Posterior cingulate gyrus (tissue), 11 donors: Measurements from ENCODE around the gene ANKRD34A.

Source experiments
- DNase-seq, 10 donors: peaks; one replicate each; pipeline versions ENCODE4 v3.0.0 to v3.0.0-alpha.2; 2020 to 2021; ENCODE audit warnings: mixed read lengths in 3 of 10
- intact Hi-C: fragments of 100-400 bp; cut with DNase I; formaldehyde crosslinking; loops from one replicate; pipeline ENCODE4 v1.15.1; 2023

ANKRD34A gene

GRCh38 chr1:145964328-145965118 is at the start of gene ANKRD34A, which contains the start of gene POLR3GL:
ANKRD34A (minus strand) TSS chr1:145964575; CDS start chr1:145961759, 2,816 bp downstream.
POLR3GL (plus strand) TSS chr1:145964690; CDS start chr1:145974866, 10,176 bp downstream.
- DNase-seq: peak; percentile 89 to 99 (median 94)
- intact Hi-C loops: no loop called here

DNA sequence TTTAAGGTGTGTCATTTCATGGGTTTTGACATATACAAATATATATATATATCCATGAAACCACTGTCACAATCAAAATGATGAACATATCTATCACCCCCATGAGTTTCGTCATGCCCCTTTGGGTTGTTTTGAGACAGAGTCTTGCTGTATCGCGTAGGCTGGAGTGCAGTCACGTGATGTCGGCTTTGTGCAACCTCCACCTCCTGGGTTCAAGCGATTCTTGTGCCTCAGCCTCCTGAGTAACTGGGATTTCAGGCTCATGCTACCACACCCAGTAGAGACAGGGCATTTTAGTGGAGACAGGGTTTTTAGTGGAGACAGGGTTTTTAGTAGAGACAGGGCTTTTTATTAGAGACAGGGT is 49.2 kb upstream of the ANKRD34A start:
- intact Hi-C loops: loop anchor here (1.0 kb wide), 1 partner anchor 36 kb away; no protein-coding TSS in a partner anchor
- no peak for DNase-seq

DNA sequence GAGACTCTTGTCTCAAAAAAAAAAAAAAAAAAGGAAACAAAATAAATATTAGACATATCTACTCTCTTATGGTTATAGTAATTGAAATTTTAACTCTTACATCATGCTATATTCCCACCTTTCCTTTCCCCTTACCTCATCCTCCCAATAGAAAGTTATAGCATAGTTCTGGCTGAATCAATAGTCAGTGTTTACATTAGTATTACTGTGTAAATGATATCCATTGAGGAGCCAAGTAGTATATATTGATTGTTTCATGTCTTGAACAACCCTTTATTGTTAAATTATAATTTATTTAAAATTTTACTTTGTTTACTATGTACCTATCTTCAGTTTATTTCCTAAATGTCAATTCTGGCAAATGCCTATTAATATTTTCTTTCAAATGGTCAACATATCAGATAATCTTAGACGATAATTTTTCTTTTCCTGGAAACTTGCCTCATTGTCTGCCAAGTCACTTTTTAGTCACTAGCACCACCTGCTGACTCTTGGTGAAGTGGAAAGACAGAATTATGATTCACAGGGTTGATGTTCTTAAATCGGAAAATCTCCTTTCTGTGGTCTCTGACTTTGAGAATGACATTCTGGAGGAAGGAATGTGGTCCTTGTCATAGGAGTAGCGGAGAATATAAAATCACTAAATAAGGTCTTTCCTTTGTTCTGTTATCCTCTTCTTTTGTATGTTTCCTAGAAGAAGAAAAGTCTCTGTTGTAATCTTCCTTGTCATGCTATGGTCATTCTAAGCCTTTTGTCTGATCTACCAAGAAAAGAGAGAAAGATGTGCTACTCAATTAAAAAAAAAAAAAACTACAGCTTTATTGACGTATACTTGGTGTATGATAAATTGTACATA is 48.6 kb upstream of the ANKRD34A start:
- peak in 2 of 10 donors; percentile 40 to 51 for DNase-seq
- intact Hi-C loops: loop anchor here (1.0 kb wide), 2 partner anchors 36 to 121 kb away; no protein-coding TSS in a partner anchor

GRCh38 chr1:146010126-146010738 is 45.9 kb upstream of the ANKRD34A start:
- intact Hi-C loops: no loop called here
- DNase-seq: no peak

GRCh38 chr1:146007489-146008133 is 43.2 kb upstream of the ANKRD34A start:
- intact Hi-C loops: loop anchor here (1.0 kb wide), 1 partner anchor 30 kb away; no protein-coding TSS in a partner anchor
- DNase-seq: no peak

GRCh38 chr1:146001709-146002108 is 37.3 kb upstream of the ANKRD34A start:
- intact Hi-C loops: no loop called here
- DNase-seq: no peak

DNA sequence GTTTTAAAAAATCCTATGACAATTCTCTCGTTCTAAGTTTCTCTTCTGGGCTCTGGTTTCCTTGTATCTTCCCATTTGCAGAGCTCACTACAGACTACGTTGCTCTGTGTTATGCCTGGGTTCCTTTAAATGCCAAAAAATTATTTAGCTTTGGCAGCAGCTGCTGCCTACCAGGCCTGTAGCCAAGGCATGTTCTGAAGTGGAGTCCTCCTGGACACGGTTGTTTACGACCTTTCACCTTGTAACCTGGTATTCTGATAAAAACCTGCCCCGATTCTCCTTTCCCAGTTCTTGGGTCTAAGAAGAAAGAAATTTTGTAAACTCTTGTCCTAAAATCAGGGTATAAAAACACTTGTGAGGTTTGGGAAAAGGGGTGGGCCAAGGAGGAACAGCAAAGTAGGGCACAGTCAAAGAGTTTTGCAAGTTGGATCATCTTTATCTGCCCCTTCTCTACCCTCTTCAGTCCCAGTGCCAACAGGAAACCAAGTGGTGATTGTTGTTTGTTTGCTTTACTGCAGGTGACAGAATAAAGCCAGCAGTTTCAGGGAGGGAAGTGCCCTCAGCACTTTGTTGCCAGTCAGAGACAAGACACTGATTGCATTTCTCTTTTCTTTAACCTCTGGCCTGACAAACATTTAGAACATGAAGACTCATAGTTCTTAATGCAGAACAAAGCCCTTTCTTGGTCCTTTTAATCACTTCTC is 35.1 kb upstream of the ANKRD34A start:
- DNase-seq: no peak
- intact Hi-C loops: no loop called here

DNA sequence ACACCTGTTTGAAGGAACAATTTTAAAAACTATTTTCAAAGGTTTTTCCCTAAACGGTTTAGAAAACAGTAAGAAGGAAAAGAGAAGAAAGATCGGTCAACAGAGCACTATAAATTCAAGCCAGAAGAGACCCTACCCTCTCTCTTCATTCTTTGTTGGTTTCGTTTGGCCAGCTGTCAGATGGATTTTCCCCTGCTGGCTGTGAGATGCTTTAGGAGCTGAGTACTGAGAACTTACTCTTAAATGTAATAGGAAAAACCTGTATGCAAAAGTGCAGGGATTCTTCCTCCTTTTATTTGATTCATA is 33.3 kb upstream of the ANKRD34A start:
- intact Hi-C loops: no loop called here
- DNase-seq: no peak

DNA sequence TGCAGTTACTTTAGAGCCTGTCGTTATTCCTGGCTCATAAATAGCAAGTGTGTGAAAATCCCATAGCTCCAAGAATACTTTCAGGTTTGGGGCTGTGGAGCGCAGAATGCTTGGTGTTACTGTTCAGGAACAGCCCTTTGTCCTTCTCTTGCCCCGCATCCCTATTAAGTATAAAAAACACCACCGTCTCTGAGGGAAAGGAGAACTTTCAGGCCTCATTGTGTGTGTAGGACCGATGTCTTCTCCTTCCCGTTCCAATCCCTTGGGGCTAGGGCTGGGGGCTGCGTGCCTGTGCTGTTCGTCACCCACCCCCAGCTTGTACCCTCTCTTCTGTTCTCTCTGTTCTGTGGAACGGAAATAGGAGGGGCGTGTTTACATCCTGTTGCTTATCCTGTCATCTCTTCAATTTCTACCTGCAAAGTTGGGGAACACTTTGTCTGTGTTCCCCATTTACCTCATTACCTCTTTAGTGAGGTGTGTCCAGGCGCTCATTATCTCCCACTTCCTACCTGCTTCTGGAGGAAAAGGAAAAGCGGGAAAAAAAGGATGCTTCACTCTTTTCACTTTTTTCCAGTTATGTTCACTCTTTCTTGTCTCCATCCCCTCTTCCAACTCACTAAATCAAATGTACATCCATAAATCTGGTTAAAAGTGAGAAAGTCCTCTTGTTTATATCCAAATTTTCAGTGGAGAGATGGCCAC is 32.8 kb upstream of the ANKRD34A start:
- peak in 1 of 10 donors; percentile 25 for DNase-seq
- intact Hi-C loops: no loop called here

GRCh38 chr1:145996433-145997015 is 32.1 kb upstream of the ANKRD34A start, which contains the start of gene TXNIP:
TXNIP (minus strand) TSS chr1:145996579; CDS start chr1:145996266, 313 bp downstream.
- DNase-seq: peak; percentile 98 to 100 (median 100)
- intact Hi-C loops: loop anchor here (1.0 kb wide), 1 partner anchor 17 kb away; no protein-coding TSS in a partner anchor

- intact Hi-C loops: loop anchor here (1.0 kb wide), 1 partner anchor 17 kb away; no protein-coding TSS in a partner anchor
These were observed 31.6 kb upstream of the ANKRD34A start for GRCh38 chr1:145995964-145996432.

GRCh38 chr1:145995148-145995881 is 30.9 kb upstream of the ANKRD34A start:
- intact Hi-C loops: no loop called here
- no peak for DNase-seq

More at GRCh38 chr1:145995964-145996432, 31.6 kb upstream of the ANKRD34A start:
- no peak for DNase-seq

DNA sequence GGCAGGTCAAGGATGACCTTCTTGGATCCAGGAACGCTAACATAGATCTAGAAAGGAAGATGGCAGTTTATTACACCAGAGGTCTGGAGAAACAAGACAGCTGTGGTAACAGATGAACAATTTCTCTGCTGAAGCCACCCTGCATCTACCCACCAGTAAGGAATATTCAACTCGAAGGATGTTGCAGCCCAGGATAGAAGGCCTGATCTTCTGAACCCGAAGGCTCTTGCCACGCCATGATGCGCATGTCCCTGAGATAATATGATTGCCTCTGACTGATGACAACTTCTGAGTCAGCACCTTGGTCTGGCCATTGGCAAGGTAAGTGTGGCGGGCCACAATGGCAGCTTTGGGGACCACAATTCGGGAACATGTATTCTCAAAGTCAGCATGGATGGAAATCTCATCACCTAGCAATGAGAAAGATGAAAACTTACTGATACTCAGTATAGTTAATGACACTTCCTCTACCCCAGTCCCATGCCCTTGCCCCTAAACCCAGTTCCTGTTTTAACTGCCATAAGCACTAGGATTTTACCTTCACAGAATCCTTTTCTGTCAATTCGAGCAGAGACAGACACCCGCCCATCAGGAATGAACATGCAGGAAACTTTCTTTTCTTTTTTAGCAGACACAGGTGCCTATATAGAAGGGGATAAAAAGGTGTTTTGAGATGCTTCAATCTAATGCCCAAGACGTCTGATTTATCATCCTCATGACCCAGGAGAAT is 30.2 kb upstream of the ANKRD34A start:
- DNase-seq: no peak
- intact Hi-C loops: no loop called here

DNA sequence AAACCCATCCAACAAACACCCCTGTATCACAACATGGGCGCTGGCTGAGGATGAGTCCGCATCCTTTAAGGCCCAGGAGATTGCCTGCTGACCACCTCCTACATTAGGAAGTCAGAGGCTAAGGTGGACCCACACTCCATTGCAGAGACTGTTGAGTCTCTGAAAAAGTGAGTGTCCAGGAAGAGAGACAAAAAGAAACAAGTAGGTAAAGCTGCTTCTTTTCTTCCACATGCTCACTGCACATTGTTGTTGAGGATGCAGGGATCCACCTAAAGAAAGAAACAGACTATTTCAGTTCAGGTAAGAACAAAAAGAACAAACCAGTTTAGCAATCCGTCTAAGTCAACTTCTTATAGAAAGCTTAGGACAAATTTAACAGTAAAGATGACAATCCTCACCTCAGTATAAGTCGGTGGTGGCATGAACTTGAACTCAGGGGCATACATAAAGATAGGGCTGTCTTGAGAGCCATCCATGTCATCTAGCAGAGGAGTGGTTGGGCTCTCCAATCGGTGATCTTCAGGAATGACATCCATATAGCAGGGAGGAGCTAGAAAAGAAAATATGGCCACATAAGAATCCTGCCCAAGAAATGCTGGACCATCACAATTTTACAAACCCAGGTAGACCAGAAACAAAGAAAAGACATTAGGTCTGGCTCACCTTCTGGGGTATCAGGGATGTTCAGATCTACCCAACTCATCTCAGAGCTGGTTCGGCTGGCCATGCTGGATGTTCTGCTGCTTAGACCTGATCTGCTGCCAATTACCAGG is 29.4 kb upstream of the ANKRD34A start:
- intact Hi-C loops: no loop called here
- DNase-seq: no peak

DNA sequence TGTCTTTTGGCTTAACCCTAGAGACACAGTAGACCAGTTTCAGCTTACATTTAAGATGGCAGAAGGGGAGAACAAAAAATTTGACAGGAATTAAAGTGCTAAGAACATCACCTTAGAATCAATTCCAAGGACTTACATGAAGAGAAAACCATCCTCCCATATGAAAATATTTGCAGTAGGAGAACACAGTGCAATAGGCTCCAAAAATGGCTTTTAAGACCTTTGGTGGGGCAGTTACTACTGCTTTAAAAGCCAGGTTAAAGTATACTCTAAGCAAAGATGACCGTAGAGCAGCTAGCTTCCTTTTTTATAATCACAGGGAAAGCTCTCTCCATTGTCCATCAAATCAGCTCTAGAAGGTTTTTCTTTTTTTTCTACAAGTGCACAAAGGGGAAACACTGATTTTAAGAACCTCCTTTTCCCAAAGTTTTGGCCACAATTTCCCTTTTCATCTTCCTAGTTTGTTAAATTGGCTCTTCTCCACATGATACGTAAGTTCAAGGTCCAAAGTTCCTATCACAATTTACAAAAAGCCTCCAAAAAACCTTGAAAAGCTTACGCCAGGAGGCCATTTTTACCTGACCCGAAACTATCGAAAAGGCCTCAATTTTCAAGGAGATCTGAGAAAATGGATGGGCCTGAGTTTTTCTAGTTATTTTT is 28.7 kb upstream of the ANKRD34A start:
- intact Hi-C loops: no loop called here
- no peak for DNase-seq

DNA sequence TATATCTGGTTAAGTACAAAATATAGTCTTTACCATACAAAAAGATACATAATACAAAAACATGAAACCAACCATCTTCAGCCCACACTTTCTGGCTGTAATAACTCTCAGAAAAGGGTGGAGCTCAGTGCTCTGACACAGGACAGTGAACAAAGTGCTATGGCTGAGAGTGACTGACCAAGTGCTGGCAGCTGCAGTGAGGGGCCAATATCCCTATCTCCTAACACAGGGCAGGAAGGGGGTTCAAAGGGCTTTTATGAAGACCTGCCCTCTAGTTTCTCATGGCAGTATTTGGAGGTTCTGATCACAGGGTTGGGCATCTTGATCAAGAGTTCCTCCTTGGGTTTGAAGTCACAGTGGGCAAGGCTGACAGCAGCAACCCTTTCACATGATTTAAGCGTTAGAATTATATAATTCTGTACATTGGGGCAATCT is 28.1 kb upstream of the ANKRD34A start:
- no peak for DNase-seq
- intact Hi-C loops: no loop called here
